NOMO-1 (cell line): ENCODE measurements around the gene MTCL1.

ENCODE experiments used
- DNase-seq, 2 experiments: peaks; one replicate each; lab custom pipeline; 2025; ENCODE audit not compliant: unreplicated experiment in 2 of 2; lab: John Stamatoyannopoulos, UW

The MTCL1 gene

GRCh38 chr18:8709248-8710059 is 4.1 kb downstream of the MTCL1 start:
- no peak for DNase-seq

GRCh38 chr18:8711736-8712135 is 6.4 kb downstream of the MTCL1 start:
- no peak for DNase-seq

GRCh38 chr18:8713691-8714090 is 8.3 kb downstream of the MTCL1 start:
- DNase-seq: no peak

GRCh38 chr18:8715599-8715998 is 10.2 kb downstream of the MTCL1 start:
- no peak for DNase-seq

- DNase-seq: no peak
Measured at GRCh38 chr18:8717011-8717770, 11.8 kb downstream of the MTCL1 start.

GRCh38 chr18:8718401-8718913 is 13.1 kb downstream of the MTCL1 start:
- DNase-seq: no peak

- no peak for DNase-seq
Measured at GRCh38 chr18:8719192-8719591, 13.8 kb downstream of the MTCL1 start.

GRCh38 chr18:8720141-8720540 is 14.8 kb downstream of the MTCL1 start:
- DNase-seq: no peak

- no peak for DNase-seq
Measured at GRCh38 chr18:8721094-8721669, 15.8 kb downstream of the MTCL1 start.

- no peak for DNase-seq
Measured at GRCh38 chr18:8721716-8722115, 16.4 kb downstream of the MTCL1 start.

GRCh38 chr18:8722946-8723820 is 17.8 kb downstream of the MTCL1 start:
- DNase-seq: no peak

GRCh38 chr18:8724452-8724851 is 19.1 kb downstream of the MTCL1 start:
- DNase-seq: no peak

GRCh38 chr18:8726281-8726680 is 20.9 kb downstream of the MTCL1 start:
- no peak for DNase-seq

- no peak for DNase-seq
Measured at GRCh38 chr18:8726963-8727705, 21.8 kb downstream of the MTCL1 start.

GRCh38 chr18:8730080-8730827 is 24.9 kb downstream of the MTCL1 start:
- no peak for DNase-seq

GRCh38 chr18:8732442-8733360 is 27.3 kb downstream of the MTCL1 start:
- no peak for DNase-seq

GRCh38 chr18:8734496-8734895 is 29.1 kb downstream of the MTCL1 start:
- no peak for DNase-seq

GRCh38 chr18:8735274-8735673 is 29.9 kb downstream of the MTCL1 start:
- no peak for DNase-seq
